Skeletal muscle cell (primary cell): ENCODE measurements around the gene CPED1.
"Not testable (repeated sequence)": the region's sequence is repeated elsewhere in the genome, so short reads cannot be mapped to it uniquely, and the experiment has no call there.

Experiments
- DNase-seq: peaks from one replicate; pipeline ENCODE4 v3.0.0-alpha.2; 2010; ENCODE audit warnings: low read depth
- H3K4me3 ChIP-seq: 2 replicates; pipeline ENCODE4 v1.5.1; 2011; ENCODE audit warnings: low read depth, mild to moderate bottlenecking, control low read depth, low read length, moderate library complexity

CPED1 gene

DNA sequence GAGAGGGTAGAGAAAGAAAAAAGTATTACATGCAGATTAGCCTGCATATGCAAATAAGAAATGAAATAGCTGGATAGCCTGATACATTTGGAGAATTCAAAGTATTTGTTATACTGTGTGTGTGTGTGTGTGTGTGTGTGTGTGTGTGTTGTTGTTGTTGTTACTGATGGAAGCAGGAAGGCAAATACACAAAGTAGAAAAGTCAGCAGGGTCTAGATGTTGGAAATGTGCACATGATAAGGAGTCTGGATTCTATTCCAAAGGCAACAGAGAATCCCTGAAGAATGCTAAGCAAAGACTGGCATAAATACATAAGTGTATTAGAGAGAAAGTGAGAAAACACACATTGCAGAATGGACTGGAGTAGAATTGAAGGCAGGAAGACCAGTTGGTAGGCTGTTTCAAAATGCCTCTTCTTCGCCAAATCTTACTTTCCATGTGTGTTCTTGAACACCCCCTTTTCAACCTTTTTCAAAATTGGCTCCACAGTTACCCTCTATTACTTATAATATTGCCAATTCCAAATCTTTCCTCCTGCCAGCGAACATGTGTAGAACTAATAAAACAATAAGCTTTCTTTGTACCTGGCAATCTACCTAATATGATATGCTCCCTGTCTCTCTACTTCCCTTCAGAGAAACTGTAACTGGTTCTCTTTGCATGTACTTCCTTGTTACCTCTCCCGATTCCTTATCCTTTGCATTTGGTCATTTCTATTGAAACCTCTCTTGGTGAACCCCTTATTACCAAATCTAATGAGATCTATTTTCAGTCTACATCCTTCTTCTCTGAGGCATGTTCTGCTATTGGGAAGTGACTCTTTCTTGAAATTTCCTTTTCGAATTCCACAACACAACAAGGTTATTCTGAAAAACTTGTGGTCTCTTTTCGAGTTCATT is 6.2 kb downstream of the CPED1 start:
- no peak for DNase-seq
- no peak overlapping the region for H3K4me3 ChIP-seq

DNA sequence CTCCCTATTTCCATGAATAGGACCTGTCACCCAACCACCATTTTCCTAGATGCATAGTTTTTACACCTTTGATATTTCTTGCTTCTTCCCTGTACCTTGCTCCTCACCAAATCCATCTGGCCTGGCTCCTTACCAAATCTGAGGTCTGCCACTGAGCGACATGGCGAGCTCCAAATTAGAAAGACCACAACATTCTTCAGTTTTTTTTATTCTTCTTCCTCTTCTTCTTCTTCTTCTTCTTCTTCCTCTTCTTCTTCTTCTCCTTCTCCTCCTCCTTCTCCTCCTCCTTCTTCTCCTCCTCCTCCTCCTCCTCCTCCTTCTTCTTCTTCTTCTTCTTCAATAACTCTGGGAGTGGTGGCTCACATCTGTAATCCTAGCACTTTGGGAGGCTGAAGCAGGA is 7.1 kb downstream of the CPED1 start:
- H3K4me3 ChIP-seq: no peak overlapping the region
- no peak for DNase-seq

DNA sequence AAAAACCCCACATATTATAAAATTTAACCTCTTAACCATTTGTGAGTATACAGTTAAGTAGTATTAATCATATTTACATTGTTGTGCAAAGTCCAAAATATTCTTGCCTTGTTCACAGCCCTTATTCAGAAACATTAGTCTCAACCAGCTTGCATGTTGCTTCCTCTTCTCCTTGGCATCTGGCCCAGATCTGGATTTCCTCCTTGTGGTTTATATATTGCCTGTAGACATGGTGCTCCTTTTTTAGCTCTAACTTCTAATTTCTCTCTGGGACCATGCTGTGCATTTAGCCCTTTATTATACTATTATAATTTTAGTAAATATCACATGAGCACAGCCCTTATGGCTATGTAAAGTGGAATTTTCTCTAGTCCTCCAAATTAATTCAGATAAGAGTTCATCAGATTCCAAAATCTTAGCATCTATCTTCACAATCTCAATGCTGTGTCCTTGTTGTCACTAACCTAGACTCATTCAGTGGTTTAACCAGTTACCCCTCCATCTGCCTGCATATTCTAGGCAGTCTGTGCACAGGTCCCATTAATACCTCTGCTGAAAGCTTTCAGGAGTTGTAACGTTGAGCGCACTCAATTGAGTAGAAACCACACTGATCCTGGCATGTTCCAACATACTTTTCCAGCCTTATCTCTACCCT is 7.9 kb downstream of the CPED1 start:
- H3K4me3 ChIP-seq: no peak overlapping the region
- DNase-seq: peak; percentile 81

DNA sequence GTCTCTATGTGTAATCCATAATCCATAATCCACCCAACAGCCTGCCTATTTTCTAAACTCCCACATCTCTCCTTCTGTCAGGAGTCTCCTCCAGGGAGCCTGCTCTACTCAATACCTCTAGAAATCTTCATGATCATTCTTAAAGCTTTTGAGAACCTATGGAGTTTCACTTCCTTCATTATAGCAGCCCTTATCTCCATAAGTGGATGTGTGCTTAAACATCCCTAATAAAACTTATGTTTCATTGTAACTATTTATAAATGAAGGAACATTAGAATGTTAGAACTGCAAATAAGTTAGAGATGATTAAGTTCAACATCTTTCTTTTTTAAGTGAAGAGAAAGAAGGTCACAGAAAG is 8.5 kb downstream of the CPED1 start:
- DNase-seq: no peak
- H3K4me3 ChIP-seq: no peak overlapping the region

DNA sequence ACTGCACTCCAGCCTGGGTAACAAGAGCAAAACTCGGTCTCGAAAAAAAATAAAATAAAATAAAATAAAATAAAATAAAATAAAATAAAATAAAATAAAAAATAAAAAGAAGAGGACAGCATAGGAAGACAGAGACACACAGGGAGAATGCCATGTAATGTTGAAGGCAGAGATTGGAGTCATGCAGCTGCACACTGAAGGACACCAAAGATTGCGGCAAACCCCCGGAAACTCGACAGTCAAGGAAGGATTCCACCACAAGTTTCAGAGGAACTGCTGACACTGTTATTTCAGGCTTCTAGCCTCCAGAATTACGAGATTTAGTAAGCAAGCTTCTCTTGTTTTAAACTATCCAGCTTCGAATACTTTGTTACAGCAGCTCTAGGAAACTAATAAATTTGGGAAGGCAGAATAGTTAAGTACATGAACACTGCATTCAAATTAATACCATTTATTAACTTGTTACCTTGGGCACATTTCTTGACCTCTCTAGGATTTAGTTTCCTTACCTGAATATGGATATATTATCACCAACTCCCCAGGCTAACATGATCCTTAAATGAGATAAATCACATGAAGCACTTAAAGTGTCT is 9.5 kb downstream of the CPED1 start:
- no peak overlapping the region for H3K4me3 ChIP-seq
- no peak for DNase-seq

DNA sequence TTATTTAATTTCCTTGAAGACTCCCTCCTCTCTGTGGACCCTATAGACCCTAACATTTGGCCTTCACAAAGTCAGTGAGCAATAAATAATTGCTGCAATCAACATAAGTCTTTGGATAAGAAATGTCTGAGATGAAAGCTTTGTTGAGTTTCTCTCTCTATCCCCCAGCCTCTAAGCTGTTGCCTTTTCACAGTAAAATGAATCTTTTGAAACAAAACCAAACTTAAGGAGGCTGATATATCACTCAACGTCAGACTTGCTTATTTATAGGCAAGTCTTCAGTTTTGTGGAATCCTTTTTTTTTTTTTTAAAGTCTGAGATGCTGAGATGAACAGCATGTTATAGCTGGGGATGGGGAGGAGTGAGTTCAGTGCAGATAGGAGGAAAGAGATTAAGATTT is 10.0 kb downstream of the CPED1 start:
- DNase-seq: no peak
- no peak overlapping the region for H3K4me3 ChIP-seq

DNA sequence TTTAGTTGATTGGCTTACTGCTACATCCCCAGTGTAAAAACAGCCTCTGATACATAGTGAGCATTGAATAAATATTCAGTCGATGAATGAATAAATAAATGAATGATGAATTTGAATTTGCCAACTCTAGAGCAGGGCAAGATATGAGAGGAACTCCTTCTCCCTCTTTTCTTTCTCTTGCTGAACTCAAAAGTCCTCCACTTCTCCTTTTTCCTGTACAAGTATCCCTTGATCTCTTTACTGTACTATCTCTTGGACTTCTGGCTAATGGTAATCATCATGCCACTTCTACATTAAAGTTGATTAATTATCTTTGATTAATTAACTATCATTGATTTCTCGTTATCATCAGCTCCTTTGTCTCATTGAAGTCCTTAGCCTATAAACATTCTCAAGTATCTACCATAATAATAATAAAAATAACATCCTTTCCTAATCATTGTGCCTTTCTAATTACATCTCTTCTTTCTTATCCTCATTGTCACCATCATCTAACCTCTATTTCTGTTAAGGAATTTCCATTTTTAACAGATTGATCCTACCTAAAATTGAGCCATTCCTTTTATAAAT is 10.6 kb downstream of the CPED1 start:
- DNase-seq: no peak
- no peak overlapping the region for H3K4me3 ChIP-seq

DNA sequence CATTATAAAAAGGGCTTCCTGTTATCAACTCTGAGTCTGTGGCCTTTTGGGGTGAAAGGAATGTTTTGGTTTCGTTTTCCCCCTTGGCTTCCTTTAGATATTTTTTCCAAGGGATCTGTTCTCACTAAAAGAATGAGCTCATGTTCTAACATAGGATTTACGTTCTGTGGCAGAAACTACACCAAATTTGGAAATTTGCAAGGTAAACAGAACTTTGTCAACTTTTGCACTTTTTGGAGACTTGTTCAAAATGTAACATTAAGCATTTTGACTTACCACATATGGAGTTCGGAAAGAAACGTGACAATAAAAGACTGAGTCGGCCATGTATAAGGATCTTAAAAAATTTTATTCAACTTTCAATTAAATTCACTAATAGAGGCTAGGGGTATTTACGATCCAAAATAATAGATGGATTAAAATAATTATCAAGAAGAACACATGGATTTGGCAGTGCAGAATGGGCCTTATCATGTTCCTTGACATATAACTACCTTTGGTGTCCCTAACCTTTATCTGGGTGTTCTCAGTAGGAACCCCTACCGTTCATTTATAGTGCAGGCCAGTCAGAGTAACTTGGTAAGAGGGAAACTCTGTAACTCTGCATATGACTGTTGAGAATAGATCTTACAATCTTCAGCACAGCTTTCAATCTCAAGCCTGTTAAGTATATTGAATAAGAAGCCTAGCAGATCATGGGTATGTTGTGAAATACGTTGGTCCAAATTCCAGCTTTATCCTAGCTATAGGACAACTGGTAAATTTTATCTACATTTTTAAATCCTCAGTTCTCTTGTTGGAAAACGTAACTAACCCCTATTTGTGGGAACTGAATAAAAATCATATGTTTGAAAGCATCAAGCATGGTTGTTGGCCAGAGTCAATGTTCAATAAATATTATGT is 11.8 kb downstream of the CPED1 start:
- H3K4me3 ChIP-seq: no peak overlapping the region

DNA sequence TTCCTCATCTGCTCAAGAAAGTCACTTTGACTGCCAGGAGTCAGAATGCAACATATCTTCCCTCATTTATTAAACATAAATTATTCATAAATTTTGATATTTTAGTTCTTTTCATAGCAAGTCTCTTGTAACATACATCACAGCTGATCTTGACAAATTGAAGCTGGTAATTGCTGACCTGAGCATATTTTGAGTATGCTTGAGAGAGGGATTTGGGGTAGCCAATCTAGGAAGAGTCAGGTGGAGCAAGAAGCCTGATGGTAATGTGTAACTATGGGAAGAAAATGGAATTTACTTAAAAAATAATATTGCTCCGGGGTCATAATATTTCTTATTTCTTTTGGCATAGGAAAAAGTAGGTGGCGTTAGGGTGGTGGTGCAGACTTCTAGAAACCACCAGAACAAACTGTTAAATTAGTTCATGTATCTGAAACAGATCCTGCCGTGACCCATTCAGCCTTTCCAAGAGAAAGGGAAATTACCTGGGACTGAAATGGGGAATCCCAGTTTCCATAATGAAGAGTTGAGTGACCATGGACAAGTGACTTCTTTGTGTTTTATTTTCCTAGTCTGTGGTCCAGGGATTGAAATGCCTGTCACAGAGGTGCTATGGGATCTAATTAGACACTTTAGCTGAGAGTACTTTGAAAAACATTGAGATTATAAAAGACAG is 12.9 kb downstream of the CPED1 start:
- DNase-seq: no peak
- no peak overlapping the region for H3K4me3 ChIP-seq

More for the DNA sequence above, 11.8 kb downstream of the CPED1 start:
- DNase-seq: no peak

DNA sequence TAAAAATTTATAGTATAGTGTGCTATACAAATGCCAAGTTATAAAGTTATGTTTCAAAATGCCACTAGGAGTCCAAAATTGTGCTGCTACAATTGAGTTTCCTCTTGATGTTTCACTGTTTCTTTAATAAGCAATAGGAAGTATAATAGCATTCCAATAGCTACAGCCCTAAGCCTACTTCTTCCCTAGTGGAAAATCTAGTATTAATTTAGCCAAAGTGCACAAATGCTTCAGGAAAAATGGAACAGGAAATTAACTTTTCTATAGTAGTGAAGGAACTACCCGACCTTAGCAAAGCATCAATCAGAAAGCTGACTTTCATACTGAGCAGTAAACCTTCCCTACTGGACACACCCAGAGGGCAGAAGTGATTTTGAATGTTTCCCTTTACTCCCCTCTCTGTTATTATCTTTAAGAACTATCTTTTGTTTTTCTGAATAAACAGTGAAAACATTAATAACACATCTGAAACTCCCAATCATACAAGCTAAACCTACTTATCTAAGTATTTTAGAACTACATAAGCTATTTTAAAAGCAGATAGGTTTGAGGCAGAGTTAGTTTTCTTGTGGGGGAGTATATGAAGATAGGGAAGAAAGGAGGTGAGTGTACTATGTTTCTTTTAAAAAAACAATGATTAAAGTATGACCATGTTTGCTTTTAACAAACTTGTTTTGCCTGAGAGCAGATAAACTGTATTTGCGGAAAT is 13.7 kb downstream of the CPED1 start:
- DNase-seq: no peak
- no peak overlapping the region for H3K4me3 ChIP-seq

DNA sequence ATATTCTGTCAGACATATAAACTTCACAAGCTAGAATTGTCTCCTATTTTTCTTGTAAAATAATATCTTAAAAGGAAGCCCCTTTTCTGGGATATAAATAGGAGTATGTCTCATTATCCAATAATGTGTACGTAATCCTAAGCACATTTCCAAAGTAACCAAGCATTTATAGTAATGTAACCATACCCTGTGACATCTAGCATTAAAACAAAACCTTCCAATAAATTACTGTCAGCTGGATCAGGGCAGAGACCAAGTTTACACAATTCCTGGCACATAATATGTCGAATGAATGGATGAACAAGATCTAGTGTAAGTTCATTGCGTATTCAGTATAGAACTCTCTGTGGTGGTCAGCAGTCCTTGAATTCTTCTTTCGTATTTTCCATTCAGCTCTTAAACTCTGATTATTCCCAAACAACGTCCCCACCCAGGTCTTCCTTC is 14.3 kb downstream of the CPED1 start:
- DNase-seq: peak; percentile 51
- H3K4me3 ChIP-seq: no peak overlapping the region

DNA sequence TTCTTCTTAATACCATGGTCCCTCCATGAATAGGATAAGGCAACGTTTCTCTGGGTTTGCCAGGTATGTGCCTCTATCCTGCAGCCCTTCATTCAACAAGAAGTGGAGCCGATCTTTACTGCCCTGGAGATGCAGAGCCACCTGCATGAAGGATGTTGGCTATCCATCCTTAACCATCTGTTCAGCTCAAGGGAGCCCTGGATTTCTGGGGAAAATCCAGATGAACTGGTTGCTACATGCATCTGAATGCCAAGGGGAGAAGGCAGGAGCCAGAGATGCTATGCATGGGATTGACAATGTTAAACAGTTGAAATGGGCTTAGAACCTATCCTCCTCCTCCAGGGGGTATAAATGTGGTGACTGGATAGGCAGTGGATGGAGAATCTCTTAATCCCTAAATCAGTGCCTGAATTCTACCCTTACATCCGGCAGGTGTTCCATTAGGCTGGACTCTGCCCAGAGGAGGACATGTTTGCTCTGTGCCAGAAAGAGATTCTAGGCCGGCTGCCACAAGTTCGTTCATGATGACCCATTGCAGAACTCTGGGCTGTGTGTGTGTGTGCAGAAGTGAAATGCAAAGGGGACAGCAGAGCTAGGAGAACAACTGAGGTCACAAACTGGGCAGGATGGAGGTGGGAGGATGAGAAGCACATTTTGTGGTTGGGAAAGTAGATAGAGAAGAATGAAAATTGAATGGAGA is 15.6 kb downstream of the CPED1 start:
- H3K4me3 ChIP-seq: no peak overlapping the region
- DNase-seq: no peak

DNA sequence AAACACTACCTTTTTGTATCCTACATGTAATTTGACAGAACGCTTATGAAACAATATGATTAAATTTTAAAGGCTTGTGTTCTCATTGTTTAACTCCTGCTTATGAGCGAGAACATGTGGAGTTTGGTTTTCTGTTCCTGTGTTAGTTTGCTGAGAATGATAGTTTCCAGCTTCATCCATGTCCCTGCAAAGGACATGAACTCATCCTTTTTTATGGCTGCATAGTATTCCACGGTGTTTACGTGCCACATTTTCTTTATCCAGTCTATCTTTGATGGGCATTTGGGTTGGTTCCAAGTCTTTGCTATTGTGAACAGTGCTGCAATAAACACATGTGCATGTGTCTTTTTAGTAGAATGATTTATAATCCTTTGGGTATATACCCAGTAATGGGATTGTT is 16.5 kb downstream of the CPED1 start:
- DNase-seq, H3K4me3 ChIP-seq: not testable (repeated sequence)

DNA sequence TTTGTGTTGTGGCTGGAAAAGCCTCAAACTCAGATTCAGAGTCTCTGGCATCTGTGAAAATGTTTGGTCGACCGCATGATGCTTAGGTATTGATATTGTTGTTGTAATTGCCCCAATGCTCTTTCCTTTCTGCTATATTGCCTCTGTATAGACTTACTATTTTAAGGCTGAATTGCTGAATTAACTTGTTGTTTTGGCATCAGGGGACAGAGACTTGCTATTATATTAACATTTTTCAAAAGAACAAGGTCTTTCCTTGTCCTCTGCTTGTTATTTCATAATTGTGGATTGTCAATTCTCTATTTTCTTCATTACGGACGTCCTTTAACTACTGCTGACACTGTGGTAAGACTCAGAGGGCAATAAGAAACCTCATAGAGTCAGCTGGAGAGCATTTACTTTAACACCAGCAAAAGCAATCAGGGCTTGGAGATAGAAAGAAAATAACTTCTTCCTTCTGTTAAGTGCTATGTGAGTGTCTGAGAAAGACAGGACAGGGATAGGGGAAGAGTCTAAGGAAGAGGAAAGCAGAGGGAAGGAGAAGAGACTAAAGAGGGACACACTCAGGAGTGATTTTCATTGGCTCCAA is 17.6 kb downstream of the CPED1 start:
- no peak overlapping the region for H3K4me3 ChIP-seq
- DNase-seq: no peak

DNA sequence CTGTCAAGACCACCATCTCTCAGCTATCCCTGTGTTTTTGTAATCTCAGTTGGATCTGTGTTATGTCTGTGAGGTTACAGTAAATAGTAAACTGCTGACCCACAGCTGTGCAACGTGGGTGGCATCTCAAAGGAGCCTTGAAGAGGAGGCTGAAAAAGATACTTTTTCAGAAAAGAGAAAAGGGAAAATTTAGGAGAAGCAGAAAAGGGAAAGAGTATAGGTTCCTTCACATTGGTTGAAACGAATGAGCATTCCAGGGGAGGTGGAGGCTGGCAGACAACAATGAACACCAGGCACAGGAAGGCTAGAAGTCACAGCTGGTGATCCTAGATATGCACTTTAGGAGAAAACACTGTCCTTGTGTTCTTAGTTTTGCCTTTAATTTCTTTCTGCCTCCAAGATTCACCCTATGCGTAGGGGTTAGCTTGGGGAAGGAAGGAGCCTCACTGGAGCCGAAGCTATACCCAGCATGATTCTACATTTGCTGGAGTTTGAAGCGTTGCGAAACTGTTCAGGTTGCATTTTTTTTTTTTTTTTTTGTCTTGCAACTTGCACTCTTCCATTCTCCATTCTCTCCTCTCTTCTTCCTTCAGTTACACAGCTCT is 18.3 kb downstream of the CPED1 start:
- no peak overlapping the region for H3K4me3 ChIP-seq
- no peak for DNase-seq

DNA sequence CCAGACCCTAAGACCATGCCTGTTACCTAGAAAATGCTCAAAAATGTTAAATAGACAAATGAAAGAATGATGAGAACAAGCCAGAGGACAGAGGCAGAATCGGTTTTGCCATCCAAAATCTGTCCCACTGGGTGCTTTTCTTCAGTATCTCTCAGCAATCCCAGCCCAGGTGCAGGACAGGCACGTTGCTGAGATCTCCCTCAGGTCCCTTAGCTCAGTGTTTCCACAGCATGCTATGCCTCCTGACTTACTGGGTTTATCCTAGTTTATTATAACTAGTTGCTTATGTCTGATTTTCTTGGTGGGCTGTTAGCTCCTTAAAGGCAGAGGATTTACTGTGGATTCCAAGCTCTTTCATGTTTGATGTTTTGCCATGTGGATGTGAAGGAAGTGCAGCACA is 20.3 kb downstream of the CPED1 start:
- H3K4me3 ChIP-seq: no peak overlapping the region
- no peak for DNase-seq

DNA sequence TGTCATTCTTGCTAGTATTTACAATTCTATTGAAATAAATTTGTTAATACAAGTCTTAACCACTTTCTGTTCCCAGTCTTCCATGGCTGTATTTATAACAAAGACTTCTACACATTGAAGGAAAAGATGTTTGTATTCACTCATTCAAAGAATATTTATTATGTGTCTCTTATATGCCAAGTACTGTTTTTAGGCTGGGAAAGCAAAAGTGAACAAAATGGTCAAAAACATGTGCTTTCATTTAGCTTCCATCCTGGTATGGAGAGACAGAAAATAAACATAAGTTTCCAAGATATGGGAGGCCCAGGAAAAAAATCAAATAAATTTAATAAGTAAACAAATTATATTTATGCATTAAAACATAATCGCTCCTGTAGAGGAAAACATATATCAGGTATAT is 22.9 kb downstream of the CPED1 start:
- no peak overlapping the region for H3K4me3 ChIP-seq
- DNase-seq: no peak
